ENCODE results near the gene MFGE8. TPM values are rescaled to one million over a fixed set of nuclear protein-coding genes. Genes with fewer than 3 reads are reported as not detected.

Gene MFGE8
- total and polyA plus RNA-seq, 9 of the 15 experiments (the other 6 are each of a cell fraction or from before 2014, with no cell fraction given): 2.3 to 142 (median 62.3) TPM

DNA sequence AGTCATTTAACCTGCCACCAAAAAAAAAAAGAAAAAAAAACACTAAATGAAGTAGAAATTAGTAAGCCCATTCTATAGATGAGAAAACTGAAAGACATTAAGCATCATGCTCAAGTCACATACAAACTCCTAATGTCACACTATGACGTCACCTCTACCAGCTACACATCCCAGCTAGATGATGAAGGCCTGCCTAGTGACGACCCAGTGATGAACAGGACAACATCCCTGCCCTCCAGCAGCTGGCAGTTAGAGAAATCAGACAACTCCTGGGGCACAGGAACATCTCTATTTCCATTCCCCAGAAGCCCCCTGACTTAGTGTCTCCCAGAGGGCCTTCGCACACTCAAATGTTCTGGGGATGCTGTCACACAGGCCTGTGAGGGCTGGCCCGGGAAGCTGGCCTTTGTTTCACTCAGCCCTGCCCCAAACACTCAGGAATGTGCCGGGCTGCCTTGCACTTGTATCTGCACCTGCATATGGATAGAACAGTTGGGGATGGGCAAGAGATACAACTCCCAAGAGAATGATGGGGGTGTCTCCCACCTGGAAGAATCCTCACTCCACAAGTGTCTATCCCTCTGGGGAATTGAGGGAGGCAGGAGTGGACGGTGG is 10.9 kb downstream of the MFGE8 start (continued):
- TF ChIP-seq RBM25 (IDR thresholded peaks at IDR 0.05; ENCODE audit: low read depth, low read length, severe bottlenecking) (no peak), ATF1 (CRISPR knock-in tag; IDR thresholded peaks at IDR 0.05) (no peak), ATF1 (tag; IDR thresholded peaks at IDR 0.05) (no peak), SLC30A9 (CRISPR knock-in tag; IDR thresholded peaks at IDR 0.05) (no peak), KLF10 (CRISPR knock-in tag; IDR thresholded peaks at IDR 0.05) (no peak)

DNA sequence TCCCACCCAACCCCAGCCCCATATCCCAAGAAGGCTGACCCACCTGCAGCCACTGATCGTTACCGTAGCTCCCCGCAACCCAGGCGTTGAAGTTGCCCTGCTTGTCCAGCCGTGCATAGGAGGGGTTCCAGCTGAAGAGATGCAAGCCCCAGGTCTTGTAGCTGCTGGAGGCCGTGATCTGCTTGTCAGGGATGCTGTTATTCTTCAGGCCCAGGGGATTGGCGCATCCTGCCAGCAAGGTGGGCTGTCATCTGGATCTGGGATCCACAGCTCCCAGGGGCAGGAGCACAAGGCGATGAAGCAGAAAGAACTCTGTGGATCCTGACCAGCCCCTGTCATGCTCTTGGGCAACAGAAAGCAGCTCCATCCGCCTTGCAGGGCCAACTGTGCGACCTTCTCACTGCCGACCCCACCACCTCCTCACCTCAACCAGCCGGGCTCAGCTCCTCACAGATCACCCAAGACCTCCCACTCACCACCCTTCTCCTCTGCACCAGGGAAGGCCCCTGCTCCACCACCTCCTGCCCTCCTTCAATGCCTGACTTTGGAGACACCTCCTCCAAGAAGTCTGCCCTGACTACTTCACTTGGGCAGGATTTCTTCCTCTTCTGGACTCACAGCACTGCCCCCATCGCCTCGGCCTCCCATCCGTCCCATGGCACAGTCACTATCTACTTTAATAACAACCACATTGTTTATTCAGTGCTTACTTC is 11.5 kb downstream of the MFGE8 start:
- Histone ChIP-seq H3K27me3 (ENCODE audit: control insufficient read depth in 2 of 2, insufficient read depth in 2 of 2, low read length in 2 of 2) (no peaks in the 10 kb centered on the region), H2AFZ (ENCODE audit: low read depth, low read length) (no peak overlapping the region), H4K20me1 (replicated peaks; ENCODE audit: control insufficient read depth, insufficient read depth, low read length) (no peaks in the 10 kb centered on the region), H3K4me3 (no peak overlapping the region), H3K36me3 (ENCODE audit: control insufficient read depth, insufficient read depth, low read length) (peaks cover 69% of the 10 kb centered on the region), H3K79me2 (ENCODE audit: control insufficient read depth, insufficient read depth, low read length) (peaks cover 5% of the 10 kb centered on the region; the same call in 1 of the 3 replicates), H3K9me3 (replicated peaks; ENCODE audit: control insufficient read depth, insufficient read depth, low read depth, low read length) (no peaks in the 10 kb centered on the region), H3K9me1 (ENCODE audit: control insufficient read depth, insufficient read depth, low read length) (peaks cover 3% of the 10 kb centered on the region), H3K9ac (ENCODE audit: insufficient read depth in 1 of 2, low read depth in 2 of 2, low read length in 2 of 2) (peak overlapping the region in 1 of 2 experiments; percentile 50; a peak in 2 of 4 replicates), H3K27ac (ENCODE audit: extremely low read depth, low read depth, low read length) (no peak overlapping the region), H3K4me2 (ENCODE audit: insufficient read depth, low read length) (no peak overlapping the region), H3K4me1 (replicated peaks in 1 of 2; ENCODE audit: control insufficient read depth in 2 of 2, insufficient read depth in 2 of 2, low read length in 2 of 2) (peaks cover 20 to 36% of the 10 kb centered on the region in 2 experiments; a peak in 4 of 5 replicates)
- WGBS (ENCODE audit: insufficient coverage, low coverage, missing lambda C conversion rate): 87% methylated on average over 13 of the region's 15 CpGs
- no TSS peak for BruUV-seq (replicated peaks)
- TF ChIP-seq TEAD2 (tag; IDR thresholded peaks at IDR 0.05) (no peak), MTF1 (CRISPR knock-in tag; IDR thresholded peaks at IDR 0.05; ENCODE audit: borderline replicate concordance) (no peak), ZNF436 (CRISPR knock-in tag; IDR thresholded peaks at IDR 0.05) (0 out of 2 replicates have a peak, but pooled peaks have one; percentile 34), ZFP36 (IDR thresholded peaks at IDR 0.05; ENCODE audit: low read depth, low read length, partially characterized antibody) (peak; percentile 92), HIVEP1 (CRISPR knock-in tag; IDR thresholded peaks at IDR 0.05) (no peak), SMARCA5 (IDR thresholded peaks at IDR 0.05) (0 out of 2 replicates have a peak, but pooled peaks have one; percentile 61), POLR2G (IDR thresholded peaks at IDR 0.05; ENCODE audit: low read depth, low read length) (0 out of 2 replicates have a peak, but pooled peaks have one; percentile 16)
- TF ChIP-seq, protein P1, sequence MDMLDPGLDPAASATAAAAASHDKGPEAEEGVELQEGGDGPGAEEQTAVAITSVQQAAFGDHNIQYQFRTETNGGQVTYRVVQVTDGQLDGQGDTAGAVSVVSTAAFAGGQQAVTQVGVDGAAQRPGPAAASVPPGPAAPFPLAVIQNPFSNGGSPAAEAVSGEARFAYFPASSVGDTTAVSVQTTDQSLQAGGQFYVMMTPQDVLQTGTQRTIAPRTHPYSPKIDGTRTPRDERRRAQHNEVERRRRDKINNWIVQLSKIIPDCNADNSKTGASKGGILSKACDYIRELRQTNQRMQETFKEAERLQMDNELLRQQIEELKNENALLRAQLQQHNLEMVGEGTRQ (CRISPR knock-in tag; IDR thresholded peaks at IDR 0.05): no peak
- DNase-seq (ENCODE audit: extremely low read depth in 1 of 4, low spot score in 3 of 4) (no peak), FAIRE-seq (no peak), ATAC-seq (no peak)
- CTCF ChIA-PET (ENCODE audit: low intra/inter-chr PET ratio): no interaction called here
- in situ Hi-C loops (cut with MboI): no loop called here
- intact Hi-C loops (cut with micrococcal nuclease): no loop called here
- POLR2A ChIA-PET: interaction anchor here (0.6 to 1.6 kb wide), 5 partner anchors 10 to 135 kb away, joined by 3 to 5 read pairs (median 3); no protein-coding TSS in a partner anchor

Data from K562 (cell line).